RWPE1 (cell line): Measurements from ENCODE around the gene PGBD2.

Experiments used
- CTCF ChIA-PET: fragments of 350-600 bp; sonication (Branson Sonifier 250); formaldehyde crosslinking; extraction: SDS; loops from one replicate; lab custom pipeline; 2021; lab: Yijun Ruan, JAX
- POLR2A ChIA-PET: fragments of 400-600 bp; formaldehyde crosslinking; extraction: SDS; loops from one replicate; lab custom pipeline; 2020; ENCODE audit warnings: antibody characterized with exemption; ENCODE audit not compliant: low non-redundant PET; lab: Yijun Ruan, JAX
- DNase-seq: peaks from one replicate; pipeline ENCODE4 v3.0.0; 2012; ENCODE audit warnings: low spot score
- H3K27ac ChIP-seq: fragments of 450-650 bp; 2 replicates; pipeline ENCODE4 v1.5.1; 2017
- TF ChIP-seq, protein P1 (sequence below): fragments of 450-650 bp; conservative IDR thresholded peaks from 2 replicates; pipeline ENCODE4 v1.5.1; 2017; ENCODE audit warnings: low read depth, mild to moderate bottlenecking

Gene PGBD2, protein sequence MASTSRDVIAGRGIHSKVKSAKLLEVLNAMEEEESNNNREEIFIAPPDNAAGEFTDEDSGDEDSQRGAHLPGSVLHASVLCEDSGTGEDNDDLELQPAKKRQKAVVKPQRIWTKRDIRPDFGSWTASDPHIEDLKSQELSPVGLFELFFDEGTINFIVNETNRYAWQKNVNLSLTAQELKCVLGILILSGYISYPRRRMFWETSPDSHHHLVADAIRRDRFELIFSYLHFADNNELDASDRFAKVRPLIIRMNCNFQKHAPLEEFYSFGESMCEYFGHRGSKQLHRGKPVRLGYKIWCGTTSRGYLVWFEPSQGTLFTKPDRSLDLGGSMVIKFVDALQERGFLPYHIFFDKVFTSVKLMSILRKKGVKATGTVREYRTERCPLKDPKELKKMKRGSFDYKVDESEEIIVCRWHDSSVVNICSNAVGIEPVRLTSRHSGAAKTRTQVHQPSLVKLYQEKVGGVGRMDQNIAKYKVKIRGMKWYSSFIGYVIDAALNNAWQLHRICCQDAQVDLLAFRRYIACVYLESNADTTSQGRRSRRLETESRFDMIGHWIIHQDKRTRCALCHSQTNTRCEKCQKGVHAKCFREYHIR

DNA sequence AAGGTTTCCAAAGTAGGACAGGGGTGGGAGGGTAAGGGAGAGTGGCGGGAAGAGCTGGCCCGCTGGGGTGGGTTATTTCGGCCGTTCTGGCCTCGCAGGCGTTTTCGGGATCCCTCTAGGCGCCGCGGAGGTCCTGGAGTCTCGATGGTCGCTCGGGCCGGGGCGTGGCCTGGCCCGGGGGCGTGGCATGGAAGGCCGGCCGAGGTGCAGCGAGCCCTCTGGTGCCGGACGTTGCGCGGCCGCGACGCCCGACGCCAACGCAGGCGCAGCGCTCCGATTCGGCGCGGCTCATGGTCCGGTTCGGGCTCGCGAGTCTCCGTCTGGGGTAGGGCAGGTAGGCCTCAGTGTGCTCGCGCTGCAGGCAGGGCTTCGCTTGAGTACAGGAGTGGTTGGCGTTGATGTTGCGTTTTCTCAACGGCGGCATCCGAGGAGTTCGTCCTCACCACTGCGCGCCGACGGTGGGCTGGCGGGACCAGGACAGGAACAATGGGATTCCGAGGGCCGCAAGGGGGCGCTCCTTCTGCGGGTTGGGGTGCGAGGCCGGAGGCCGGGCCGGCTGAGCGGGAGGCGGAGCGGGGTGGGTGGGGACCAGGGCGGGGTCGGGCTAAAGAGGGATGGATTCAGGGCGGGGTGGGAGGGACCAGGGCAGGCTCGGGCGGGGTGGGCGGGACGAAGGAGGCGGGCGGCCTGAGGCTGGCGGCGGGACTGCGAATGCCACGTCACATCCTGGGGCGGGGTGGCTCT lies at the start of gene PGBD2:
Gene PGBD2, plus strand, starts transcription at position 227 of the 744 bp plus-strand sequence. CDS start 7,628 bp downstream, outside the sequence.
- CTCF ChIA-PET: interaction anchor here (0.7 kb wide), 2 partner anchors 21 to 67 kb away, joined by 3 read pairs; no protein-coding TSS in a partner anchor
- TF ChIP-seq, protein P1, sequence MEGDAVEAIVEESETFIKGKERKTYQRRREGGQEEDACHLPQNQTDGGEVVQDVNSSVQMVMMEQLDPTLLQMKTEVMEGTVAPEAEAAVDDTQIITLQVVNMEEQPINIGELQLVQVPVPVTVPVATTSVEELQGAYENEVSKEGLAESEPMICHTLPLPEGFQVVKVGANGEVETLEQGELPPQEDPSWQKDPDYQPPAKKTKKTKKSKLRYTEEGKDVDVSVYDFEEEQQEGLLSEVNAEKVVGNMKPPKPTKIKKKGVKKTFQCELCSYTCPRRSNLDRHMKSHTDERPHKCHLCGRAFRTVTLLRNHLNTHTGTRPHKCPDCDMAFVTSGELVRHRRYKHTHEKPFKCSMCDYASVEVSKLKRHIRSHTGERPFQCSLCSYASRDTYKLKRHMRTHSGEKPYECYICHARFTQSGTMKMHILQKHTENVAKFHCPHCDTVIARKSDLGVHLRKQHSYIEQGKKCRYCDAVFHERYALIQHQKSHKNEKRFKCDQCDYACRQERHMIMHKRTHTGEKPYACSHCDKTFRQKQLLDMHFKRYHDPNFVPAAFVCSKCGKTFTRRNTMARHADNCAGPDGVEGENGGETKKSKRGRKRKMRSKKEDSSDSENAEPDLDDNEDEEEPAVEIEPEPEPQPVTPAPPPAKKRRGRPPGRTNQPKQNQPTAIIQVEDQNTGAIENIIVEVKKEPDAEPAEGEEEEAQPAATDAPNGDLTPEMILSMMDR: peak; percentile 68
- peak within 1 kb of the TSS; percentile 88 for H3K27ac ChIP-seq
- POLR2A ChIA-PET: interaction anchor here (1.0 kb wide), 2 partner anchors 33 to 68 kb away, joined by 3 to 4 read pairs; partner anchors contain the start of gene ZNF672
- DNase-seq: peak; percentile 96

DNA sequence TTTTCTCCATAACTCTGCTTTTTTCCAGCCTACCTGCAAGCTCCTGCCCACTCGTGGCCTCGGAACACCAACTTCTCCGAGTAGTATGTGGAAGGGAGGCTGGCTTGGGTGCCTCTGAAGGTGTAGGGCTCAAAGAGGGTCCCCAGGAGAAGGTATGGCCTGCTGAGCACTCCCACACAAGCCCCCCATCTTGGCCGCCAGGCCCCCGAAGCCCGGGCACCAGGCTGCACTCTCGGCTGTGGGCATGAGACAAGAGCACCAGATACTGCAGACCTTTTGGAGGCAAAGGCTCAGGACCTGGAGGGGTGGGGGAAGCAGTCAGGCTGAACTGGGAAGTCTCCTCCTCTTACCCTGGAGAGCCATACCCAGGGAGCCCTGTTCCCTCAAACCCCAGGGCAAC lies 48.8 kb upstream of the PGBD2 start:
- CTCF ChIA-PET: no interaction called here
- TF ChIP-seq, protein P1: no peak
- peak overlapping the region; percentile 90 for H3K27ac ChIP-seq
- DNase-seq: no peak
- POLR2A ChIA-PET: no interaction called here

DNA sequence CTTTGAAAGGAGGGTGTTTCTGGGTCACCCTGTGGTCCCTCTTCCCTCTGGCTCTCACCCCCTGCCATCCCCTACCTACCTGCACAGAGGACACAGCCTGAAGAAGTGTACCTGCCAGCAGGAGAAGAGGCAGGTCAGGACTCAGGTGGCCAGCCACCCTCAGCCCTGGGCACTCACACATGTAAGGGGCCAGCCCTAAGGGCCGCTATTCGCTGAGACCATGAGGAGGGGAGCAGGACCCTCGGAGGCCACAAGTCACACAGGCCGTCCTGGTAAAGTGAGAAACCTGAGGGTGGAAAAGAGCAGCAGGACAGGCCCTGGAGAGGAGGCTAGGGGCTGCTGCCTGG lies 48.3 kb upstream of the PGBD2 start:
- ChIA-PET POLR2A (interaction anchor here (2.4 kb wide), 1 partner anchor 20 kb away, joined by 21 read pairs; the partner anchor contains the start of gene ZNF672), CTCF (interaction anchor here (0.6 to 1.7 kb wide), 5 partner anchors 8 to 1297 kb away, joined by 3 to 9 read pairs (median 4); partner anchors contain the start of gene SH3BP5L)
- TF ChIP-seq, protein P1: no peak
- H3K27ac ChIP-seq: peak overlapping the region; percentile 90
- DNase-seq: no peak

DNA sequence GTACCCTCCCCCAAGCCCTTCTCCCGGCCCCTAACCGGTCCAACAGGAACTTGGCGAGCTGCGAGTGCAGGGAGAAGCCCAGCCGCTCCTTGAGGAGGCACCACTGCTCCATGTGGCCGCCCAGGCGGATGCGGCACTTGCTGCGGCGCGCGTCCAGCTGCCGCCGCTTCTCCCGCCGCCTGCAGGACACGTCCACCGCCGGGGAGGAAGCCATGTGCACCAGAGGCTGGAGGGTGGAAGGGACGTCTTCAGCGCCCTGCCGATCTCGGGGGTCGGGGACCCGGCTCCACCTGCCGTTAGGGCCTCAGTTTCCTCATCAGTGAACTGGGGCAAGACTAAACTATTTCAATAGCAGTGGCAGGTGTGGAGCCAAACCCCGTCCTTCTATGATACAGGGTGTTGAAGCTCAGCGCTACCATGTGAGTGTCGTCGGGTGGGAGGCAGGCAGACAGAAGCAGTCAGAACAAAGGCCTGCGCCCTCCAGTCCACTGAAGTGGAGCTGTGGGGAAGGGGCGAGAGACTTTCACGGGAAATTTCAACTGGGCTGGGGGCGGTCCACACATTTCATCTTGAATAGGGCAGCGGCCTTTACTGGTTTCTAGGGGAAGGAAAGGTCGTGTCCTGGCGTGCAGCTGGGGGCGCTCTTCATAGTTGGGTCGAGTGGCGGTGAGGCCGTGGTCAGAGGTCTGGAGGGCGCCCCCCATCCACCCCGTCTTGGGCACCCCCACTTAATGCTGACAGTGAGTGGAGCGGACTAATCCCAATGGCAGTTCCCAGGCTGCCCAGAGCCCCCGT lies 47.7 kb upstream of the PGBD2 start:
- POLR2A ChIA-PET: interaction anchor here (0.6 to 2.4 kb wide), 3 partner anchors 15 to 20 kb away, joined by 4 to 21 read pairs (median 5); partner anchors contain the start of gene ZNF672
- CTCF ChIA-PET: interaction anchor here (0.6 to 1.7 kb wide), 7 partner anchors 9 to 1297 kb away, joined by 3 to 9 read pairs (median 4); partner anchors contain the start of gene SH3BP5L
- peak overlapping the region; percentile 90 for H3K27ac ChIP-seq
- DNase-seq: peak; percentile 65
- TF ChIP-seq, protein P1: peak; percentile 58

DNA sequence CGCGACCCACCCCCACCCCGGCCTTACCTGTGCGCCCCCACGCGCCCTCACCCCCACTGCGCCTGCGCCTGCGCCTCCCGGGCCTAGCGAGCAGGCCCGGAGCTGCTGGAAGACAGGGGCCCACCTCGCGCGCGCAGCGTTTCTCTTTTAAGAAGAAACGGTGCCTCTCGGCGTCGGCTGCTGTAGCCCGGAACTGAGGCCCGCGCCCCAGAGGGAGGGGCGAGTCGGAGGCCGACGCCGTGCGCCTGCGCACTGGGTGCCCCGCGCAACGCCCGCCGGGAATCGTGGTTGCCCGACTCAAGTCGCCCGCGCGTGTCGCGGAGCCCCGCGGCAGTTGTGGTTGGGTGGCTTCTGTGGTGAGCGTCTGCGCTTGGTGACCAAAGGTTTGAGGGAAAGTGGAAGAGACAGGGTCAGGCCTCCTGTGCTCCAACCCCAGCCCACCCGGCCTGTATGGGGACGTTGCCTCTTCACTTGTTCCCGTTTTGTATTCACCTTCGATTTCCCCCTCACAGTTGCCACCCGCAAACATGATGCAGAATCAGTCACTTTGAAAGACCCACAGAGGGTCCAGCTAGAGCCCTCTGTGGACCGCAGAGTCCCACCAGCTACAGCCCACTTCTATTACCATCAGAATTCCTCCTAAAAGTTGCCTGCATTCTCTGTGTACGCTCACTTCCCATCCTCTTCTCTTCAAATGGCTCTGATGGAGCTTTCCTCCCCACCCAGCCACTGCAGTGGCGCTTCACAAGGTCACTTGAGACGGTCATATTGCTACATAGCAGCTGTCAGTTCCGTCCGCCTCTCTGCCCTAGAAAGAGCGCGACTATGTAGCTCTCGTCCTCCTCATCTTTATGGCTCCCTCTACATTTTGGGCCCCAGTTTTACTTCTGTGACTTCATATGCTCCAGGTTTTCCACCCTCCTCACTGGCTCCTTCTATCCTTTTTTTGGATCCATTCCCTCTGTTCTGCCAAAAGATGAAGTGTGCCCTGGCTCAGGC lies 46.8 kb upstream of the PGBD2 start, which contains the start of gene ZNF692:
Gene ZNF692, minus strand, starts transcription at position 195 of the 999 bp plus-strand sequence. CDS start 776 bp downstream, outside the sequence.
- peak within 1 kb of the TSS; percentile 90 for H3K27ac ChIP-seq
- CTCF ChIA-PET: interaction anchor here (1.5 to 1.7 kb wide), 2 partner anchors 10 to 18 kb away, joined by 6 to 9 read pairs; no protein-coding TSS in a partner anchor
- TF ChIP-seq, protein P1: no peak
- peak; percentile 95 for DNase-seq
- POLR2A ChIA-PET: interaction anchor here (0.6 to 2.4 kb wide), 3 partner anchors 14 to 21 kb away, joined by 4 to 21 read pairs (median 5); partner anchors contain the start of gene ZNF672
